OCI-LY7 (cell line): ENCODE measurements around the gene RAB27B. TPM values are rescaled to one million over a fixed set of nuclear protein-coding genes. Genes with fewer than 3 reads are reported as not detected.

ENCODE experiments used
- BruUV-seq: library from RNA; stranded (reverse); fragments of 400-500 nt; replicated peaks from 2 replicates; lab custom pipeline; 2021; lab: Mats Ljungman, UMichigan
- CTCF ChIA-PET: fragments of 300-600 bp; sonication (Branson Sonifier 250); formaldehyde crosslinking; loops from one replicate; lab custom pipeline; 2022; ENCODE audit warnings: antibody characterized with exemption; ENCODE audit not compliant: unreplicated experiment; lab: Charles Lee
- POLR2A ChIA-PET: fragments of 300-600 bp; sonication (Branson Sonifier 250); formaldehyde crosslinking; loops from one replicate; lab custom pipeline; 2022; ENCODE audit warnings: antibody characterized with exemption; lab: Charles Lee
- DNase-seq: peaks from one replicate; pipeline ENCODE4 v3.0.0-alpha.2; 2015; ENCODE audit warnings: low spot score
- H2AFZ ChIP-seq: fragments of 200-600 bp; sonication (generic), shearing (Covaris generic); 2 replicates; pipeline ENCODE4 v1.6.1; 2014; ENCODE audit warnings: mild to moderate bottlenecking, antibody characterized with exemption, low read length, moderate library complexity
- H3K27ac ChIP-seq: fragments of 200-600 bp; sonication (generic); 2 replicates; pipeline ENCODE4 v1.5.1; 2014; ENCODE audit warnings: mixed run types, low read depth, mild to moderate bottlenecking, moderate library complexity, low read length, inconsistent platforms; ENCODE audit not compliant: poor library complexity, severe bottlenecking
- H3K36me3 ChIP-seq: fragments of 200-600 bp; sonication (generic); 2 replicates; pipeline ENCODE4 v1.6.1; 2014; ENCODE audit warnings: mild to moderate bottlenecking, antibody characterized with exemption, low read length, moderate library complexity, mixed read lengths; ENCODE audit not compliant: insufficient read depth
- H3K4me1 ChIP-seq: fragments of 200-600 bp; sonication (generic); 2 replicates; pipeline ENCODE4 v1.5.1; 2014; ENCODE audit warnings: mild to moderate bottlenecking, low read length; ENCODE audit not compliant: insufficient read depth, poor library complexity, severe bottlenecking
- H3K4me2 ChIP-seq: fragments of 200-600 bp; sonication (generic); 2 replicates; pipeline ENCODE4 v1.6.1; 2014; ENCODE audit warnings: mild to moderate bottlenecking, low read length
- H3K4me3 ChIP-seq: fragments of 200-600 bp; sonication (generic); 2 replicates; pipeline ENCODE4 v1.5.1; 2014; ENCODE audit warnings: mild to moderate bottlenecking, low read depth, low read length; ENCODE audit not compliant: poor library complexity, severe bottlenecking
- H3K79me2 ChIP-seq: fragments of 200-600 bp; sonication (generic); 2 replicates; pipeline ENCODE4 v1.6.1; 2016; ENCODE audit warnings: low read depth, mild to moderate bottlenecking, low read length, moderate library complexity, mixed read lengths; ENCODE audit not compliant: insufficient read depth
- H3K9me2 ChIP-seq: fragments of 200-600 bp; sonication (generic); 2 replicates; pipeline ENCODE4 v1.6.1; 2016; ENCODE audit warnings: mild to moderate bottlenecking, low read length, mixed read lengths; ENCODE audit not compliant: insufficient read depth
- H3K9me3 ChIP-seq: fragments of 200-600 bp; sonication (generic); 2 replicates; pipeline ENCODE4 v1.6.1; 2014; ENCODE audit warnings: mild to moderate bottlenecking, mixed run types, low read length, mixed read lengths
- H4K20me1 ChIP-seq: fragments of 200-600 bp; sonication (generic); 2 replicates; pipeline ENCODE4 v1.6.1; 2014; ENCODE audit warnings: mild to moderate bottlenecking, antibody characterized with exemption, low read length, moderate library complexity, mixed read lengths; ENCODE audit not compliant: insufficient read depth
- CTCF ChIP-seq: fragments of 200-600 bp; sonication (generic); conservative IDR thresholded peaks from 2 replicates; pipeline ENCODE4 v1.5.1; 2014; ENCODE audit warnings: mild to moderate bottlenecking, antibody characterized with exemption, low read length, moderate library complexity, mixed read lengths
- EZH2phosphoT487 ChIP-seq: fragments of 200-600 bp; sonication (generic); IDR thresholded peaks from 2 replicates; pipeline ENCODE4 v1.6.1; 2018; ENCODE audit warnings: low read depth, borderline replicate concordance, mild to moderate bottlenecking, mixed run types, antibody characterized with exemption, low read length, moderate library complexity, mixed read lengths
- intact Hi-C: fragments of 100-400 bp; cut with micrococcal nuclease; formaldehyde crosslinking; loops from one replicate; pipeline ENCODE4 v1.10.0; 2022; ENCODE audit not compliant: unreplicated experiment
- total RNA-seq, 2 experiments: library from RNA; depleted of rRNA in 1 of 2; stranded (reverse); fragments of >200 nt in 1 of 2; shearing (Covaris generic) in 1 of 2; gene quantifications; 2 replicates each; pipeline ENCODE4 v1.2.3, GENCODE V29; 2014 to 2022

The RAB27B gene
- total RNA-seq, 2 experiments from 2014 or later = not detected

- no TSS peak for BruUV-seq
- H3K9me2 ChIP-seq = no peaks in the 10 kb centered on the region
- POLR2A ChIA-PET = no interaction called here
- no peak for DNase-seq
- H3K79me2 ChIP-seq = no peaks in the 10 kb centered on the region
- CTCF ChIA-PET = no interaction called here
- no peak overlapping the region for H3K27ac ChIP-seq
- no peaks in the 10 kb centered on the region for H3K9me3 ChIP-seq
- intact Hi-C loops = no loop called here
- H3K4me1 ChIP-seq = no peaks in the 10 kb centered on the region
- no peak overlapping the region for H3K4me2 ChIP-seq
- H2AFZ ChIP-seq = no peak overlapping the region
- TF ChIP-seq EZH2phosphoT487 (no peak), CTCF (no peak)
- no peak overlapping the region for H3K4me3 ChIP-seq
- H4K20me1 ChIP-seq = no peaks in the 10 kb centered on the region
- no peaks in the 10 kb centered on the region for H3K36me3 ChIP-seq
These were observed 76.3 kb downstream of the RAB27B start for GRCh38 chr18:54904581-54904980.

DNA sequence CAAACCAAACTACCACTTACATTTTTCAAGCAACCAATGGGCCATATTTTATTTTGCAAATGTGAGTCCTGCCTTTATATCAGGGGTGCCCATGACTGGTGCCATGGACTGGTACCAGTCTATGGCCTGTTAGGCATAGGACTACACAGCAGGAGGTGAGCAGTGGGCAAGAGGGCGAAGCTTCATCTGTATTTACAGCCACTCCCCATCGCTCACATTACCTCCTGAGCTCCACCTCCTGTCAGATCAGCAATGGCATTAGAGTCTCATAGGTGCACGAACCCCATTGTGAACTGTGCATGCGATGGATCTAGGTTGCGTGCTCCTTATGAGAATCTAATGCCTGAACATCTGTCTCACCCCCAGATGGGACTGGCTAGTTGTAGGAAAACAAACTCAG lies 77.4 kb downstream of the RAB27B start:
- H3K4me2 ChIP-seq = no peak overlapping the region
- no TSS peak for BruUV-seq
- no peaks in the 10 kb centered on the region for H3K9me2 ChIP-seq
- H4K20me1 ChIP-seq = no peaks in the 10 kb centered on the region
- H3K79me2 ChIP-seq = no peaks in the 10 kb centered on the region
- no peak overlapping the region for H3K27ac ChIP-seq
- no peaks in the 10 kb centered on the region for H3K36me3 ChIP-seq
- no peak overlapping the region for H2AFZ ChIP-seq
- DNase-seq = no peak
- intact Hi-C loops = no loop called here
- no peak overlapping the region for H3K4me3 ChIP-seq
- ChIA-PET POLR2A (no interaction called here), CTCF (interaction anchor here (0.6 kb wide), 1 partner anchor 34 kb away, joined by 3 read pairs; no protein-coding TSS in a partner anchor)
- H3K4me1 ChIP-seq = no peaks in the 10 kb centered on the region
- H3K9me3 ChIP-seq = no peaks in the 10 kb centered on the region
- TF ChIP-seq CTCF (no peak), EZH2phosphoT487 (no peak)

DNA sequence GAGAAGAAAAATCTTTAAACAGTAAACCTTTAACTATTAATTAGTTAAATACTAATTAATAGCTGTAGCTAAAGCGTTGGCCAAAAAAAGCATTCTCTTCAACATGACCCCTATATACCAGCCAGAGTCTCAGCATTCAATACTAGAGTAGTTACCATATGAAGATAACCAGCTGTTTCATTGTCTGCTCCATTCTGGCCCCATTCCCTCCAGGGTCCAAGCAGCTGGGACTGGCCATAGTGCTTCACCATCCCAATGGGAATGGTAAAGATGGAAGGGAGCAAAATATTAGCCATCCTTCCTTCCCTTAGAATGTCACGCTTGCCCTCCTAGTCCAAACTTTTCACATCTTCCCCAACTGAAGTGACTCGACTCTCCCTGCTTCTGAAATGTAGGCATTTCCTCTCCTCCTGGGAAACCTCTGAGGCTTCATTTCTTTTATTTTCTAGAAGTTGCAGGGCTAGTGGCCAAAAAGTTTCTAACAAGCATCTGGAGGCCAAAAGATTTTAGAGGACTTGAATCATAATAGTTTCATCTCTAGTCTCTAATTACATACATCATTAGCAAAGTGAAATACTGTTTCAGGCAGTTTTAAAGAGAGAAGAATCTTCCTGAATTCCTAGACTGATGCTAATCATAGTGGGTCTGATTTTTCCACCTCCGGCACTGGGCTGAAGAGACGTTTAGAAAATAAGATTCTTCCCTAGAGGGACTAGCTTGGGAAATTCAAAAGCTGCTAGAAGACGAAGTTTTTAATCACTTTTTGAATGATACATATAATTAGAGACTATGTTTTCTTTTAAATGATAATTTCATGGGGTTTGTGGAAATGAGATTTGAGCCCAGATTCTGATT lies 78.3 kb downstream of the RAB27B start:
- ChIA-PET CTCF (no interaction called here), POLR2A (no interaction called here)
- Histone ChIP-seq H3K9me3 (no peaks in the 10 kb centered on the region), H4K20me1 (no peaks in the 10 kb centered on the region), H2AFZ (no peak overlapping the region), H3K4me2 (no peak overlapping the region), H3K4me1 (no peaks in the 10 kb centered on the region), H3K4me3 (no peak overlapping the region), H3K9me2 (no peaks in the 10 kb centered on the region), H3K27ac (no peak overlapping the region), H3K79me2 (no peaks in the 10 kb centered on the region), H3K36me3 (no peaks in the 10 kb centered on the region)
- intact Hi-C loops = no loop called here
- TF ChIP-seq EZH2phosphoT487 (no peak), CTCF (no peak)
- DNase-seq = no peak
- no TSS peak for BruUV-seq
